HG02852 (cell line): Measurements from ENCODE around the gene SLC24A5.
A peak's percentile ranks its signal among the peaks of the same experiment; 100 is the strongest.

Source experiments
- ATAC-seq: cut with Tn5 transposase; IDR thresholded peaks from one replicate; pipeline ENCODE4 v1.9.1; 2021; ENCODE audit warnings: mild to moderate bottlenecking, moderate library complexity; ENCODE audit not compliant: unreplicated experiment

SLC24A5 gene

DNA sequence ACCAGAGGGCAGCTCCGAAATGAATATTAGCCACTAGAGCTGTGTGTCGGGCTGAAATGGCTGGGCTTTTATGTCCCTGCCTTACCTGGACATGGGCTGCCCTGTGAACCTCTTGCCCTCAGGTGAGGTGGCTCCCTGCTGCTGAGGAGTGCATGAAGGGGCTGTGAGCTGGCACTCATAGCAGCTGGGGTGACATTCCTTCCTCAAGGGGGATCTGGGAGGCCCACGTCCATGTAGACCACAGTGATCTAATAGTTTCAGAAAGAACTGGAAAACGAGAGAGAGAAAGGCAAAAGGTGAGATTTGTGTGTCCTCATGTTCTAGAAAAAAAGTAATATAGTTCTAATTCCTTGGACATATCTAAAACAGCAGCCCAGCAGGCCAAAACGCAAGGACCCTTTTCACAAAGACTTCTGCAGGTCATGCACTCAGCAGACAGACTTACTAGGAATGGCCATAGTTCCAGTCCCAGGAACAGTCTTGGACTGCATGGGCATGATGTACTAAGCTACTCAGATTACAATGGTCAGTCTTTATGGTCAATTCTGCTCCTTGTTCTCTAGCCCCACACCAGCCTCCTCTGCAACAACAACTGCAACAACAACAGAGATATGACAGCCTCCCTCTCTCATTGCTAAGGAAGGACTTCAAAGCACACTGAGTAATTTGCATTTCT lies 10.8 kb upstream of the SLC24A5 start:
- ATAC-seq = no peak

DNA sequence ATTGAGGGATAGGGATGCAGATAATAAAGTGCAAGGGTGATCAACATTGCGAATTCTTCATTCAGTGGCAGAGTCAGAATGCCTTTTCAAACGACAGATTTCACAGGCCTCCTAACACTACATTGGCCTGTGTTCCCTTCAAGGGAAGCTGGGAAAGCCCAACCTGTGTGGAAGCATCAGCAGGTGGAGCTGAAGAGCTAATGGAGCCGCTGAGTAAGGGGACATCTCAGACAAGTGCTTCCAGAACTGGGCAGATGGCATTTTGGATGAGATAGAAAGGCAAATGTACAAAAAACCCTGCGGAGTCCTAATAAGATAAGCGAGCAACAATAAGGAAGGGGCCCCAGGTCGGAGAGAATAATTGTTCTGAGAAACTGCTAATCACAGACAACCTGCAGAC lies 8.5 kb upstream of the SLC24A5 start:
- ATAC-seq = no peak

DNA sequence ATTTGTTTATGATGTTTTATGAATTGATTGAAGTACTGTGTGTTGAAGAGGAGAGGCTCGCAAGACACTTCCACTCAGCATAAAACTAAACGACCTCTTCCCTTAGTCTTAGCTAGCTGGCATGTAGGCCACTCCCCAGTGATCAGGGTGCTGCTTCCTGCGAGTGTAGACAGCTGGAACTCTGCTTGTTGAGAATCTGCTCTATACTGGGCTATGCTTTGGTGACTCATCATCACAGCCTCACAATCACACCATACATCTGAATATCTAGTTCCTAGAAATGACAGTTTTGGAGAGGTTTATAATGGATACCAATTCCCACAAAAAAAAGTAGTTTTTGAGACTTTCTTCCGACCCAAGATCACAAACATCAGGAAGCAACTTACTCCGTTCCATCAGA lies 1.5 kb upstream of the SLC24A5 start:
- ATAC-seq = no peak

GRCh38 chr15:48121849-48122248 lies 1.1 kb downstream of the SLC24A5 start:
- no peak for ATAC-seq

DNA sequence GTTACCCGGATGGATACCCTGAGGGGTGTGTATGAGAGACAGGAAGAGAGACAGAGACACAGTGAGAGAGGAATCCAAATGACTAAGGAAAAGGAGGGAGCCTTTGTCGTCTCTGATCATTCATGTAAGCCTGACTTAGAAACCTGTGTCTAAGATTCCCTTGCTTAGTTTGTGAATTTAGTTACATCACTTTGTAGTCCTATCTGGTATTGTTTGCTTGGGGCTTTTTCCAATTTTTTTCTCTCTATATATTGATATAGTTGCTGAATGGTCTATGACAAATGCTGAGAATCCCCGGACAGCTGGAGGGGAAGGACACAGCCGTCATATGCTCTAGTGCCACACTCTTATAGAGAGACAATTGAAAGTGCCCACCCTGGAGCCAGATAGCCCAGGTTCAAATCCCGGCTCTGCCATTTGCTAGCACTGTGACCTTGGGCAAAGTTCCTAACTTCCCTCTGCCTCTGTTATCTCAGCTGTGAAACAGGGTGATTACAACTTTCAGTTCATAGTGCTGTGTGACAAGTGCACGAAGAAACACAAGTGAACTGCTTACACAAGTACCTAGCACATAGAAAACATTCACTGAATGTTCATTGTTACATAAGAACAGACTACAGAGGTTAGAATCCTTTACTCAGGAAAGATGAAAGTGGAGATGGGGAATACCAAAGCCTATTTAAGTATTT lies 6.0 kb downstream of the SLC24A5 start:
- ATAC-seq = no peak

DNA sequence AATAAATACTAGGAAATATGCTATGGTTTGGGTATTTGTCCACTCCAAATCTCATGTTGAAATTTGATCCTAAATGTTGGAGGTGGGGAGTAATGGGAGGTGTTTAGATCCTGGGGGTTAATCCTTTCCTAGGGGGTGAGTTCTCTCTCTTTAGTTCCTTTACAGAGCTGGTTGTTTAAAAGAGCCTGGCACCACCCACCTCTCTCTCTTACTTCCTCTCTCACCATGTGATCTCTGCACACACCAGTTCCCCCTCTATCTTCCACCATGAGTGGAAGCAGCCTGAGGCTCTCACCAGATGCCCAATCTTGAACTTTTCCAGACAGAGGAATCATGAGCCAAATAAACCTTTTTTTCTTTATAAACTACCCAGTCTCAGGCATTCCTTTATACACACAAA lies 10.5 kb downstream of the SLC24A5 start:
- no peak for ATAC-seq

GRCh38 chr15:48132874-48133273 lies 12.1 kb downstream of the SLC24A5 start:
- ATAC-seq = no peak

GRCh38 chr15:48143856-48144255 lies 23.1 kb downstream of the SLC24A5 start:
- no peak for ATAC-seq

GRCh38 chr15:48144889-48145288 lies 24.1 kb downstream of the SLC24A5 start:
- peak; percentile 67 for ATAC-seq

DNA sequence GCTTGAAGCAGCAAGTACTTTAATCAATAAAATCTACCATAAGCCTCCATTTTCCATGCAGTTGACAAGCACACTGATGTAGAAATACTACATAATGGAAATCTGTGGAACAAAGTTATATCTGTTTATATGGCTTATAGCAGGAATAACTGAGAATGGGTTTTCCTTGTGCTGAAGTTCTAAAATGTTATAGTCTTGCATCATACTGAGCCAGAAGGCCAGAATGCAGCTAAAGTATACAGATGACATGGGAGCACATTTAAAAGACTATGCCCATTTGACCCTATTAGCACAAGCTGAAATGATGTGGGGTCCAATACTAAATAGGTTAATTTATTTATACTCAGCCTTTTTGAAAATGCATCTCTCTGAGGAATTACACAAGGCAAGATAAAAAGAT lies 25.1 kb downstream of the SLC24A5 start:
- no peak for ATAC-seq

DNA sequence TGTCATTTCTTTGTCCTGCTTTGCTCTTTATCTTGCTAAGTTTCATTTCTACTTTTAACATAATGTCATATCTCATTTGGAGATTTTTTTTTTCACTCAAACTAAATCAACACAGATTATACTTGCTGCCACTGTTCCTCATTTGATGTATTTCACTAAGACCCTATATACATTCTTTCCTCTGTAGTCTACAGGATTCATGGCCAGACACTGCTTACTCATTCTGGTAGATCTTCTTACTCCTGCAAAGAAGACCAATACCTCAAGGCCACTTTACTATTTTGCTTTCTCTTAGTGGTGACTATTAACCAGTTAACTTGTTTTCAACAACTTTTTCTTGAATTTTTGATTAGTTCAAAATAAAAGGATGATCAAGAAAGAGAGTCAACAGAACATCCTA lies 26.6 kb downstream of the SLC24A5 start:
- ATAC-seq = peak; percentile 59

DNA sequence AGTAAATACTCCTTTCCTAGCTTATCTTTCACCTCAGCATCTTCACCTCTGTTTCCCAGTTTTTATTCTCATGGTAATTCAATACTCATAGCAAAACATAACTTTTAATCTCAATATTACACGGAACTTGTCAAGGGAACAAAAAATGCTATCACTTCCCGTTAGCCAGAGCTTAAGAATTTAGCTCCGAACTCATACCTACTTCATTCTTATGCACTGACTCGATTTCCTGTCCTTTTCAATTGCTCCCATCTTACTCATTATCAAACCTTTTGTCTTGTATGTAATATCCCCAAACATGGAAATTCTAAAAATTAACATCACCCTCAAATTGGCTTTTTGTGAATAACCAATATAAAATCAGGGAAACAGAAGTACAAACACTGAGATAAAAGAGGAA lies 29.1 kb downstream of the SLC24A5 start:
- no peak for ATAC-seq

GRCh38 chr15:48153526-48153925 lies 32.7 kb downstream of the SLC24A5 start:
- no peak for ATAC-seq

- ATAC-seq = no peak
Measured at GRCh38 chr15:48168616-48169015, 47.8 kb downstream of the SLC24A5 start.

DNA sequence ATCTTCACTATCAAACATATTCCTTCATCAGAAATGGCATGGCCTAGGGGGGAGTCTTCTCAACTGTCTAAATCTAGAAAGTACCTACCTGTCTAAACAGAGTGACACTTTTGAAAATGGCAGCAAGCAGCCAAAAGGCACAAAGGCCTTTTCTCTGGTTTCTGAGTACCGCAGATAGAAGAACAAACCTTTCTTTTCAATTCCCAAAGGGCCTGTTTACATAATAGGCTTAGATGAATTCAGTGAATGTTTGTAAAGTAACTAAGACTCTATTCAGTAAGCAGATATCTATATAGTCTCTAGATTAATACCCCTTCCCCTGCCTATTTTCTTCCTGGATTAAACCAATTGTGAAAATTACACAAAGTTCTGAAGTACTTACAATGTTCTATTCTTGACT lies 50.2 kb downstream of the SLC24A5 start:
- no peak for ATAC-seq

GRCh38 chr15:48175126-48175525 lies 54.3 kb downstream of the SLC24A5 start:
- ATAC-seq = no peak

GRCh38 chr15:48176112-48176511 lies 55.3 kb downstream of the SLC24A5 start:
- no peak for ATAC-seq

DNA sequence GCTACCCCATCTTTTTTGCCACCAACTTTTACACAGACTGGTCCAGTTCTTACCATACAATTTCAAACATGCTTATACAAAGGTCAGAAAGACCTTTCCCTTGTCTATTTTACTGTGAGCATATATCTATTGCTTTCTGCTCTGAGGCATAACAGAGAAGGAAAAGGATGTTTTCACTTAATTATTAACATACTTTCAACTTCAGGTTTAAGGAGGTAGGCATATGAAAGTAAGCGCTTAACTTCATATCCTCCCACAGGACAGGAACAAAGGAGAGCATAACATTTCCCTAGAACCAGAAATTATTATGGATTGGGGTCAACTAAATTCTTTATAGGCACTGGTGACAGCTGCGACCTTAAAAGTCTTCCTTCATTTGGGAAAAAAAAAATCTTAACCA lies 56.2 kb downstream of the SLC24A5 start:
- ATAC-seq = no peak

GRCh38 chr15:48177383-48177765 lies 56.6 kb downstream of the SLC24A5 start:
- peak; percentile 79 for ATAC-seq

GRCh38 chr15:48177766-48178647 lies 57.2 kb downstream of the SLC24A5 start, which contains the start of gene MYEF2:
TSS of gene MYEF2 (minus strand) at chr15:48178295. CDS start at chr15:48178237, 58 bp downstream.
- peak; percentile 82 for ATAC-seq

DNA sequence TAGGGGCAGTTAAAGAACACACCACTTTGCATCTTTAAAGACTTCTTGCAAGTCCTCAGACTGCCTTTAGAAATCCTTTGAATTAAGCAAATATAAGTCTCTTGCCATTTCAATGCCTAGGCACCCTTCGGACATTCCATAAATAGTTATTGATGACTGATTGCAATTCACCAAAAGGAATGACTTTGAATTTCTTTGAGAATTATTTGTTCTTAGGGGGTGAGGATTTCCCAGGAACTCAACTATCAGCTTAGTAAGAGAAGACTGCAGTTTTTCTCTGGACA lies 57.8 kb downstream of the SLC24A5 start:
- no peak for ATAC-seq

- no peak for ATAC-seq
Measured at GRCh38 chr15:48182749-48183148, 62.0 kb downstream of the SLC24A5 start.
